Erythroblast (primary cell): ENCODE results near the gene REPS2.
"Not testable (repeated sequence)": the region's sequence is repeated elsewhere in the genome, so short reads cannot be mapped to it uniquely, and the experiment has no call there.

Experiments used
- GATA1 ChIP-seq: IDR thresholded peaks from 2 replicates; pipeline ENCODE4 v1.6.1; 2011; ENCODE audit warnings: low read depth, mild to moderate bottlenecking, control low read depth, low read length, moderate library complexity
- POLR2A ChIP-seq: IDR thresholded peaks from 2 replicates; pipeline ENCODE4 v1.6.1; 2011; ENCODE audit warnings: mild to moderate bottlenecking, low read length

DNA sequence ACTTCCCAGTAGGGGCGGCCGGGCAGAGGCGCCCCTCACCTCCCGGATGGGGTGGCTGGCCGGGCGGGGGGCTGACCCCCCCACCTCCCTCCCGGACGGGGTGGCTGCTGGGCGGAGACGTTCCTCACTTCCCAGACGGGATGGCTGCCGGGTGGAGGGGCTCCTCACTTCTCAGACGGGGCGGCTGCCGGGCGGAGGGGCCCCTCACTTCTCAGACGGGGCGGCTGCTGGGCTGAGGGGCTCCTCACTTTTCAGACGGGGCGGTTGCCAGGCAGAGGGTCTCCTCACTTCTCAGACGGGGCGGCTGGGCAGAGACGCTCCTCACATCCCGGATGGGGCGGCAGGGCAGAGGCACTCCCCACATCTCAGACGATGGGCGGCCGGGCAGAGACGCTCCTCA is 22.3 kb downstream of the REPS2 start:
- not testable (repeated sequence) for TF ChIP-seq POLR2A, GATA1
